NCI-H774 (cell line): ENCODE data around the gene OR10T2.
"Not testable (repeated sequence)": the region's sequence is repeated elsewhere in the genome, so short reads cannot be mapped to it uniquely, and the experiment has no call there.

Experiments
- DNase-seq: peaks from one replicate; lab custom pipeline; 2025; lab: John Stamatoyannopoulos, UW

The OR10T2 gene

GRCh38 chr1:158355773-158356285 is 43.4 kb downstream of the OR10T2 start:
- DNase-seq: no peak

GRCh38 chr1:158354255-158354654 is 45.0 kb downstream of the OR10T2 start:
- DNase-seq: no peak

- DNase-seq: no peak
Observed at GRCh38 chr1:158353303-158354075, 45.8 kb downstream of the OR10T2 start, which contains the start of gene CD1E. CD1E (plus strand) TSS chr1:158353894; CDS start chr1:158353989, 95 bp downstream.

GRCh38 chr1:158348946-158349345 is 50.3 kb downstream of the OR10T2 start:
- DNase-seq: not testable (repeated sequence)
